ENCODE data around the gene DNAH8.
"Not testable (repeated sequence)": the region's sequence is repeated elsewhere in the genome, so short reads cannot be mapped to it uniquely, and the experiment has no call there.

DNAH8 gene

DNA sequence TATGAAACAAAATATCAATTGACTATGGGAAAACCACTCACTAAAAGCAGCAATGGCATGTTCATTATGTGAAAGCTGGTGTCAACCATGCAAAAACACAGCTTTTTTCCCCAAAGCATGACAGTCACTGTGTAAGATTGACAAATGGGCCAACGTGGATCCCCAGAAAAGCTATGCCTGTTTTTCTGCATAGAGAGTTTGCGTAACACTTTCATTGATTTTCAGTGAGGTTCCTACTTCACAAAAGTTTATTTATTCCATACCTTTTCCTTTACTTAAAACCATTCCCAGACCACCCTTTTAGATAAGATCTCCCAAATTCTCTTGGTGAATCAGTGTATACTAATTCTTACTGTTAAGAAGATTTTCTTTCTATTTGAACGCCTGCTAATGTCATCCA lies 195.1 kb downstream of the DNAH8 start:
- DNase-seq = no peak

GRCh38 chr6:38912378-38912777 lies 197.3 kb downstream of the DNAH8 start:
- no peak for DNase-seq

DNA sequence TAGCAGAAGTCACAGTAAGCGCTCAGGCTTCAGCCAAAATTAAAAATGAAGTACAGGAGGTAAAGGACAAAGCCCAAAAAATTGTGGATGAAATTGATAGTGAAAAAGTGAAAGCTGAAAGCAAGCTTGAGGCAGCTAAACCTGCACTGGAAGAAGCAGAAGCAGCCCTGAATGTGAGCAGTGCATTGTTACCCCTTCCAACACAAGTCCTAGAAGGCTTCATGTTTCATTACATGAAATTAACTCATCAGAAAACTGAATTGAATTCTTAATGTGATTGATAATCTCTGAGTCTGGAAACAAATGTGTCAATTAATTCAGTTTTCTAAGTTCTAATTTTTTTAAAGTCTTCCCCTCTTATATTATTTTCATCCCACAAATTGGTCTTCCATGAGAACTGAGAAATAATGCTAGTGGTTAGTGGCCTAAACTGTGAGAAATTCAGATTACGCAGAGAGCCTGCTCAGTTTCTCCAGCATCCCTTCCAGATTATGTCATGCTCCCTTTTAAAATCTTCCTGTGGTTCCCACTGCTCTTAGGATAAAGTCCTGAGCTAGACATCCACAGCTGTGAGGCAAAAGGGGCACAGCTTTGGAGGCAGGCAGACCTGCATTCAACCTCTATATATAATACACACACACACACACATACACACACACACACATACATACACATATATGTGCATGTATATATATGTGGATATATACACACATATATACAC lies 200.3 kb downstream of the DNAH8 start:
- DNase-seq = no peak

GRCh38 chr6:38921540-38921939 lies 206.4 kb downstream of the DNAH8 start:
- not testable (repeated sequence) for DNase-seq

DNA sequence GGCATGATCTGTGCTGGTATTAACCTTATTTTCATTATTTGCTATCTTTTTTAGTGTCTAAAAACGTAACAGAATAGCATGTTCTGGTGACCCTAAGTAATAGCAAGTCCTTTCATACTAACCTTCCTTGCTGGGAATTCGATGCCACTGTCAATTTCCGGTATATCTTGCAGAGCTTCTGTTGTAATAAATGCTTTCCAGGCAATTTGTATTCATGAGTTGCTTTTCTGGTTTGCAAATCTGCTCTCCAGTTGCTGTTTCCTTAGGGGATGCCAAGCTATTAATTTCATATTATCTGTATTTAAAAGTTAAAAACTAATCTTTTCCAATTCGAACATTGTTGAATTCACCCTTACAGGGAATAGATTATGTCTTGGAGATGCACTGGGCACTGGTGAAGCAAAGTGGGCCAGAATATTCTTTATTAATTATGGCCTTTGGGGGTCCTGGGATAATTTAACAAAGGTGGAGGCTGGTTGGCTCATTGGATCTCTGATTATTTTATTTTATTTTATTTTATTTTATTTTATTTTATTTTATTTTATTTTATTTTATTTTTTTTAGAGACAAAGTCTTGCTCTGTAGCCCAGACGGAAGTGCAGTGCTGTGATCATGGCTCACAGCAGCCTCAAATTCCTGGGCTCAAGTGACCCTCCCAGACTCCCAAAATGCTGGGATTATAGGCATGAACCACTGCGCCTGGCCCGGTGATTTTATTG lies 209.8 kb downstream of the DNAH8 start:
- no peak for DNase-seq

GRCh38 chr6:38929560-38929959 lies 214.4 kb downstream of the DNAH8 start:
- no peak for DNase-seq

DNA sequence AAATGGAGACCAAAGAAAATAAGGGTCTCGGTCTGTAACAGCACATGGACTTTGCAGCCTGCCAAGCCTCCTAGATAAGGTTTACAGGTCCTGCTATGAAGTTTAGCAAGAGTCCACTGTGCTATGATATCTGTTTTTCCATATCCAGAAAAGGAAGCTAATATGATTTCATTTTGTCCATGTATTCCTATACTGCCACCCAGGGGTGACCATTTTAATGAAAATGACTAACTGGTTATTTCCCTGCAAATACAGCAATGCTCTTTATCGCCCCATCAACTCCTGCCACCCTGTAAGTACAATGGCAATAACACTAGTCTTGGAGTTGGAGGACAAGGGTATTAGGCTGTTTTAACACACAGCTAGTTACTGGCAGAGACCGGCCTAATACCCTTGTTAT lies 218.3 kb downstream of the DNAH8 start:
- peak in 1 of 2 experiments; percentile 2 for DNase-seq

DNA sequence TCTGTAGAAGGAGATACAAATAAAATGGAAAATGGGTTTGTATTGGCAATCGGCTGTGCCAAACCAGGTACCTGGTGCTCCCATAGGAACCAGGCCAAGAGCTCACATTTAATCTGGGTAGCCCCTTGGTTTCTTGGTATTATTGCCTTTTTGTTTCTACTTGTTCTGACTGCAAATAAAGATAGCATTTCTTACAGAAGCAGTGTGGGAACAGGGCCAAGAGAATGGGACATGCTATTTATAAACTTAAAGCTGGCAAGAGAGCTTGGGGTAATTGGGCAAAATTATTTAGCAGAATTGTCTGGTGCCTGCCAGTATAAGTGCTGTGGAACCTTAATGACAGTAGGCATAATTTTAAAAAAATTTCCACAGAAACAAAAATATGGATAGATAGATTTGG lies 219.9 kb downstream of the DNAH8 start:
- DNase-seq = peak in 1 of 2 experiments; percentile 28

DNA sequence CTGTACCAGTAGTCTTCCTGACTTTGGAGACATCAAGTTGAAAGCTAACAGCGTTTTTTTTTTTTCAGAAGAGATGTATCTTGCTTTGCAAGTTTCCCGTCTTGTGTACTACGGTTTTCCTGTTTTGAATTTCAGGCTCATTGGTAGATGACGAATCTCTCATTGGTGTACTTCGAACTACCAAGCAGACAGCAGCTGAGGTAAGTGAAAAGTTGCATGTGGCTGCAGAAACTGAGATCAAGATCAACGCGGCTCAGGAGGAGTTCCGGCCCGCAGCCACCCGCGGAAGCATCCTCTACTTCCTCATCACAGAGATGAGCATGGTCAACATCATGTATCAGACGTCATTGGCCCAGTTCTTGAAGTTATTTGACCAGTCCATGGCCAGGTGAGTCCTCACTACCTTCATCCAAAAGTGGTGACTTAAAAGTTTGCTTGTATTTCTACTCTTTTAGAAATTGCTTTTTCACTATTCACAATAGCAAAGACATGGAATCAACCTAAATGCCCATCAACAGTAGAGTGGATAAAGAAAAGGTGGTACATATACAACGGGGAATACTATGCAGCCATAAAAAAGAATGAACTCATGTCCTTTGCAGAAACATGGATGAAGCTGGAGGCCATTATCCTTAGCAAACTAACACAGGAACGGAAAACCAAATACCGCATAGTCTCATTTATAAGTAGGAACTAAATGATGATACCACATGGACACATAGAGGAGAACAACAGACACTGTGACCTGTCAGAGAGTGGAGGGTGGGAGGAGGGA lies 222.9 kb downstream of the DNAH8 start:
- no peak for DNase-seq

- no peak for DNase-seq
Measured at GRCh38 chr6:38938741-38939140, 223.6 kb downstream of the DNAH8 start.

- DNase-seq = no peak
Measured at GRCh38 chr6:38942442-38942841, 227.3 kb downstream of the DNAH8 start.

- DNase-seq = no peak
Measured at GRCh38 chr6:38942965-38943364, 227.9 kb downstream of the DNAH8 start.

- DNase-seq = no peak
Measured at GRCh38 chr6:38943964-38944363, 228.9 kb downstream of the DNAH8 start.

GRCh38 chr6:38944655-38945279 lies 229.7 kb downstream of the DNAH8 start:
- no peak for DNase-seq

DNA sequence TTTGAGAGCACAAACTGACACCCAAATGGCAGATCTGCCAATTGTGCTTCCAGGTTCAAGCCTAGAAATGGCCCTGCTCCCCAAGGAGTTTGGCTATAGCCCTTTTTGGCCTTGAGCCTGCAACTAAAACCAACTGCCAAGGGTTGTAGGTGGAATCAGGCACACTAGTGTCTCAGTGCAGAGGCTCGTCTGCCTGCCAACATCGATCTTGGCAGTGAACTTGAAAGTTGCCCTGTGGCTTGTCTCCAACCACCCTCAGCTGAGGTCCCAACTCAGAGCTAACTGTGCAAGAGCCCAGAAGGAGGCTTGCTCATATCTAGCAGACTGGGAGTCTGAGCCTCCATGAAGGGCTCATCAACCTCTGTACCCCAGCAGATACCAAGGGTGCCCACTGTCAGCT lies 240.8 kb downstream of the DNAH8 start:
- DNase-seq = no peak

DNA sequence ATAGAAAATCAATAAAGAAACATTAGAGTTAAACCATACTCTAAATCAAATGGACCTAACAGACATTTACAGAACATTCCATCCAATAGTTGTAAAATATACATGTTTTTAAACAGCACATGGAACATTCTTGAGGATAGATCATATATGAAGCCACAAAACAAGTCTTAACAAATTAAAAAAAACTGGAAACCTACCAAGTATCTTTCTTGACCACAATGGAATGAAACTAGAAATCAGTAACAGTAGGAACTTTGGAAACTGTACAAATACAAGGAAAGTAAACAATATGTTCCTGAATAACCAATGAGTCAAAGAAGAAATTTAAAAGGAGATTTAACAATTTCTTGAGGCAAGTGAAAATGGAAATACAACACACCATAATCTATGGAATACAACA lies 242.3 kb downstream of the DNAH8 start:
- DNase-seq = no peak

- DNase-seq = no peak
Measured at GRCh38 chr6:38959138-38959537, 244.0 kb downstream of the DNAH8 start.

DNA sequence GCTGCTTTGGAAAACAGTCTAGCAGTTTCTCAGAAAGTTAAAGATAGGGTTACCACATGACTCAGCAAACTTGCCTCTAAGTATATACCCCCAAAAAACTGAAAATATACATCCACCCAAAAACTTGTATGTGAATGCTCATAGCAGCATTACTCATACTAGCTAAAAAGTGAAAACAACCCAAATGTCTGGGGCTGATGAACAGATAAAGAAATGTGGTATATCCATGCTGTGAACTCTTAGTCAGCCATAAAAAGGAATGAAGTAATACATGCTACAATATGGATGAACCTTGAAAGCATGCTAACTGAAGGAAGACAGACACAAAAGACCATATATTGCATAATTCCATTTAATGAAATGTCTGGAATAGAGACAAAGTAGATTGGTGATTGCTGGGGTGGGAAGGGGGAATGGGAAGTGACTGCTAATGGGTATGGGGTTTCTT lies 253.6 kb downstream of the DNAH8 start:
- no peak for DNase-seq

DNA sequence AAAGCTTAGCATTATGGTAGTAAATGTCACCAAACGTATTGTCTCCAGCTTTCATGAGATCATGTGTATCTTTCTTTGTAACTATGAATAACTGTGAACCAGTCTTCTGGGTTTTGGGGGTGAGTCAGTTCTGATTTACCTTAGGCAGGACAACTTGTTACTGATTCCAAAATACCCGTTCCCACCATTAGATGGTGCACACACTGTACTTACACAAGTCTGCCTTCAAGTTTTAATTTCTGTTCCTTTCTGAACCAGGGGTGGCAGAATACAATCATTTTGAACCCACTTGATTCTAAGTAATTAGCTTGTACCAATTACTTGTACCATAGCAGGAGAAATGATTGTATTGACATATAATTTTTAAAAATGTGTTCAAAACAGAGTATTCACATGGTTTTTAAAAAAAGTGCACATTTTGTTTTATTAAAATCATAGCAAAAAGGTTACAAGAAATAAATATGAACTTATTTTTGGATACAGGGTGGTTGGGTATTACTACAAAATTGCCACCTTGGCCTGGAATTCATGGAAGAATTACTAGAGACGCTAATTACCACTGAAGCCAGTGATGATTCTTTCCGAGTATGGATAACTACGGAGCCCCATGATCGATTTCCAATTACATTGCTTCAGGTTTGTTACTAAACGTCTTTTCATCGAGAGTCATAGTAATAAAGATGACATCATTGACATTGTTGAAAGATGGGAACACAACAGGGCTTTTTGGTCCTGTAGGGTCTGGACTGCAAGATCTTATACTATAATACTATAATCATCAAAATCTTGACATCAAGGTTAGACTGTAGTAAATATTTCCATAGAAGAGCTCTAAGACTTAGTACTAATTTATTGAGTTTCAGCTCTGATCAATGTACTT lies 258.3 kb downstream of the DNAH8 start:
- peak; percentile 29 to 68 for DNase-seq

DNA sequence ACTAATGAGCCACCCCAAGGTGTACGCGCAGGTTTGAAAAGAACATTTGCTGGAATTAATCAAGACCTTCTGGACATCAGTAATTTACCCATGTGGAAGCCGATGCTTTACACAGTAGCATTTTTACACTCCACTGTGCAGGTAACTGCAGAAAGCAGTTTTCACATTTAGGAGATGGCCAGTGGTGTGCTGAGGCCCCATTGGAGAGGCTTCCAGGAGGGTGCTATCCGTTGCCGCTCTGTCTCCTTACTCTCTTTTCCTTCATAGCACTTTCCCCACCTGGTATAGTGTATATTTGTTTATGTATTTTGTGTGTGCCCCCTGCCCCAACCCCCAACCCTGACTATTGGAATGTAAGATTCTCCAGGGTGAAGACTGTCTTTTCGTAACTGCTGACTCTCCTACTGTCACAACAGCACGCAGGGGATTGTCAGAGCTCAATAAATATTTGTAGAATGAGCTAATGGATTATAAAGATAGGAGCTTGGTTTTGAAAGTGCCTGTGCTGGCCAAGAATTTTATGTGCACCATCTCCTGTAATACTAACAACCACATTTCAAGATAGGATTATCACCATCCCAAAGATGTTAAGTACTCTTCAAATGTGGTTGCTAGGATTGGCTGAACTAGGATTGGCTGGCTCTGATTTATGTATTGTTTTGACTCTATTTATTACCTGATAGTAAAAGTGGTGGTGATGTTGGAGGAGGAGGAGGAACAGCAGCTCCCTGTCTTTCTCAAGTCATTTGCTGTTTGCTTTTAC lies 259.5 kb downstream of the DNAH8 start:
- no peak for DNase-seq

DNA sequence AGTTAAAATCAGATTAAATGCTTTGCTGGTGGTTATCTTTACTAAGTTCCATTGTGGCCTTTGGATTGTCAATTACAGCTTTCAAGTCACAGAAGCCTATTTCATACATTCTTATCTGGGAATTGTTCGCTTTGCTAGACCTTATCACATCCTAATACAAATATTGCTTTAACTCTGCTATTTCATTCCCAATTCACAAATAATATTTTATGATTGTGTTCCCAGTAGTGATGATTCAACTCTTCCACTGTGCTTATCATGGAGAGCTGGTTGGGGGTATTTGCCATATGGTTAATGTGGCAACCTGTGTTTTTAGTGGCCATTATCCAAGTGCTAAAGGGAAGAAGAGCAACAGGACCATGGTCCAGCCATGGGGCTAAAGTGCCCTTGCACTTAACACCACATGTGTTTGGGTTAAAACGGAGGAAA lies 260.5 kb downstream of the DNAH8 start:
- no peak for DNase-seq
